ENCODE results near the gene FAM13B. TPM values are rescaled to one million over a fixed set of nuclear protein-coding genes. Genes with fewer than 3 reads are reported as not detected.
"Not testable (repeated sequence)": the region's sequence is repeated elsewhere in the genome, so short reads cannot be mapped to it uniquely, and the experiment has no call there.

The FAM13B gene
- polyA plus RNA-seq (2012; ENCODE audit: missing spikeins) = 20.9 TPM

DNA sequence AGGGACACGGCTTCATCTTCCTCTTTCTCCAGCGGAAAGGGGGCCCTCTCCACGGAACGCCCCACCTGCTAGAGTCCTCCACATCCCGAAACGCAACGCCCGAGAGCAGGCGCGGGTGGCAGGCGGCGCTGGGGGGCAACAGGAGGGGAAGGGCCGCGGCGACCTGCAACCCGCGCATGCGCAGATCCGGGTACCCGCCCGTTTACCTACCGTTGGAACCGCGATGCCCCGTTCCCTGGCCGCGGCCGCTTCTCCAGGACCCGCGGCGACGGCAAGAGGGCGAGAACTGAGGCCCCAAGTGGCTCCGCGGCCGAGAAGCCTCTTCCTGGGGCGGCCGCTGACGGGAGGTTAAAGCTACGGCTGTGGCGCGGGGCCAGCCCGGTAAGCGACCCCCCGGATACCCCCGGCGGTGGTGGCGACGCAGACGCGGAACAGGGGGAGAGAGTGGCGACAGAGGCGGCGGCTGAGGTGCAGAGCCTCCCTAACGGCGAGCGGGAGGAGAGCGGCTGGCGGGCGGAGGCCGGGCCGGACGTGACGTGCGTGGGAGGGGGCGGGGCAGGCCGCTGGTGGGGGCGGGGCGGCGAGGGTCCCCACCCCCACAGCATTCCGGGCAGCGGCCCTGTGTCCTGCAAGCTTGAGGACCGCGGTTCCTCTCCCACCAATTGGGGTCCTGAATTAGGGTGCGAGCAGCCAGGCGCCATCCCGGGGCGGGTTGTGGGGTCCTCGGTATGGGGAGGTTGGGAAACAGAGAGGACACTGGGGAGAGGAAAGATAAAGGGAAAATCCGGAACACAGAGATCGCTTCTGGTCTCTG is at the start of gene FAM13B:
TSS of gene FAM13B (minus strand) at position 508 of the 814 bp plus-strand sequence. CDS start 13,968 bp downstream, outside the sequence.
- TF ChIP-seq TAF1 (IDR thresholded peaks at IDR 0.05; ENCODE audit: borderline replicate concordance, low read depth, low read length) = no peak; the same call in 1 of the 2 replicates
- peak; percentile 86 for TF ChIP-seq POLR2A (IDR thresholded peaks at IDR 0.05; ENCODE audit: low read depth, low read length)
- TF ChIP-seq POLR2AphosphoS5 (IDR thresholded peaks at IDR 0.05; ENCODE audit: low read depth, low read length) = peak; percentile 60; the same call in 1 of the 2 replicates
- FAIRE-seq = peak; percentile 91
- peak; percentile 70 for DNase-seq (ENCODE audit: insufficient read length)

DNA sequence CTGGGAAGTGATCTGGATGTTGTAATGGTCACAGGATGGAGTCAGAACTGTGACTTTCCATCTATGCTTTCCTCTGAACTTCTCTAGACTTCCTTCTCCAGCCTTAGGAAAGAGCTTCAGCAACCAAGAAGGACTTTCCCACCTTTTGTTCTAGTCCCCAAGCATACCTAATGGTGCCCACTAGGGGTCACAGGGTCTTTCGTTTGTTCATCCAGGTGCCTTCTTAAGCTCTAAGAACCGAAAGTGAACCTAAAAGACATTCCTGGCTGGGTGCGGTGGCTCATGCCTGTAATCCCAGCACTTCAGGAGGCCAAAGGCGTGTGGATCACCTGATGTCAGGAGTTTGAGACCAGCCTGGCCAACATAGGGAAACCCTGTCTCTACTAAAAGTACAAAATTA is 49.2 kb upstream of the FAM13B start:
- FAIRE-seq = no peak

DNA sequence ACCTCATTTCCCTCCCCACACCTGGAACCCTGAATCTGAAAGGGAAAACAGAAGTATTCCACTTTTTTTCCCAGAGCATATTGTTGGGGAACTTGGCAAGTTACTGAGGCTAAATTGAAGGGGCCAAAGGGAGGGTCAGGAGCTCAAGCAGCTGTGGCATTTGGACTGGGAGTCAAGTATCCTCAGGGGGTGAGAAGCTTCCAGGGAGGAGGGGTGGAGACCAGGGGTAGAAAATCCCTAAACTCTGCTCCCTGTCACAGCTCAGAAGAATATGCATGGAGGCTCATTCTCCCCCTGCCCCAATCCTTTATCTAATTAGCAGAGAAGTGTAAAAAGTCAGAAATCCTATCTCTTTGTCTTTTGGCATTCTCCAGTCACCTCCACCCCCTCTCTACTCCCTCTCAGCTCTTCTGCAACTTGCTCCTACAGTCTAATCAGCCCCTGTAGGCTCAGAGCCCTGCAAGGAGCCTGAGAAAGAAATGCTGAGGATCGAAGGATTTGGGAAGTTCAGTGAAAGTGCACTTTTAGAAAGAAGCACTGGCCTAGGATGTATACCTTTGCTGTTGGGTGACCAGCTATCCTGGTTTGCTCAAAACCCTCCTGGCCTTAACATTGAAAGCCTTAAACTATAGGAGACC is 45.2 kb upstream of the FAM13B start:
- no peak for TF ChIP-seq POLR2A (IDR thresholded peaks at IDR 0.05; ENCODE audit: low read depth, low read length)
- TF ChIP-seq TAF1 (IDR thresholded peaks at IDR 0.05; ENCODE audit: borderline replicate concordance, low read depth, low read length) = no peak
- no peak for TF ChIP-seq POLR2AphosphoS5 (IDR thresholded peaks at IDR 0.05; ENCODE audit: low read depth, low read length)
- DNase-seq (ENCODE audit: insufficient read length) (no peak), FAIRE-seq (no peak)

More for the DNA sequence above, 49.2 kb upstream of the FAM13B start:
- TF ChIP-seq POLR2AphosphoS5 (IDR thresholded peaks at IDR 0.05; ENCODE audit: low read depth, low read length) = no peak
- TF ChIP-seq TAF1 (IDR thresholded peaks at IDR 0.05; ENCODE audit: borderline replicate concordance, low read depth, low read length) = no peak
- TF ChIP-seq POLR2A (IDR thresholded peaks at IDR 0.05; ENCODE audit: low read depth, low read length) = no peak
- DNase-seq (ENCODE audit: insufficient read length) = no peak

DNA sequence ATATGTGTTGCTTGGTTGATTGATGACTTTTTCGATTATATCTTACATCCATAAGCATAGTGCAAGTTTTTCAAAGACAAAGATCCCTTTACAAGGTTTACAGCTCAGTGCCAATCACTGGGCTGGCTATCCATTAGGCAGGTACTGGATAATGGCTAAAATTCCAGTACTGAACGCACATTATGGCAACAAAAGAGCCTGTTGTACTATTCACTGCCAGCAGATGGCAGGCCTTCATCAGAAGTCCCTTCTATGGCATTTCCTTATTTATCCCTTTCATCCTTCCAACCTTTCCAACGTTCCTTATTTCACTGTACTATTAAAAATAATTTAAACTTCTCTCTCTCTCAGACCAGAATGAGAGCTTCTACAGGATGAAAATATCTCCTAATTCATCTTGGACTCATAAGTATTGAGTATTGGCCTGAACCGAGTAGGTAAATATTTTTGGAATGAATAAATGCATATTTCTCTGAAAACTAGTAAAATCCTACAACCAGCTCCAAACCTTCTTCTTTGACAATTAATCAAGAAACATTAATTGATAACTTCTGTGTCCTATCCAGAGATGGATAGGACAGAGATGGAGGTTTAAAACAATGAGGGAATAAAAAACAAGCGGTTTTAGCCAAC is 44.3 kb upstream of the FAM13B start:
- FAIRE-seq (peak; percentile 89), DNase-seq (ENCODE audit: insufficient read length) (no peak)
- no peak for TF ChIP-seq POLR2A (IDR thresholded peaks at IDR 0.05; ENCODE audit: low read depth, low read length)

DNA sequence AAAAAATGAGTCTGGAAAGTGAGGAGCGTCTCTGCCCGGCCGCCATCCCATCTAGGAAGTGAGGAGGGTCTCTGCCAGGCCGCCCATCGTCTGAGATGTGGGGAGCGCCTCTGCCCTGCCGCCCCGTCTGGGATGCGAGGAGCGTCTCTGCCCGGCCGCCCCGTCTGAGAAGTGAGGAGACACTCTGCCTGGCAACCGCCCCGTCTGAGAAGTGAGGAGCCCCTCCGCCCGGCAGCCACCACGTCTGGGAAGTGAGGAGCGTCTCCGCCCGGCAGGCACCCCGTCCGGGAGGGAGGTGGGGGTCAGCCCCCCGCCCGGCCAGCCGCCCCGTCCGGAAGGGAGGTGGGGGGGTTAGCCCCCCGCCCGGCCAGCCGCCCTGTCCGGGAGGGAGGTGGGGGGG is 37.1 kb upstream of the FAM13B start:
- FAIRE-seq; DNase-seq (ENCODE audit: insufficient read length): not testable (repeated sequence)

DNA sequence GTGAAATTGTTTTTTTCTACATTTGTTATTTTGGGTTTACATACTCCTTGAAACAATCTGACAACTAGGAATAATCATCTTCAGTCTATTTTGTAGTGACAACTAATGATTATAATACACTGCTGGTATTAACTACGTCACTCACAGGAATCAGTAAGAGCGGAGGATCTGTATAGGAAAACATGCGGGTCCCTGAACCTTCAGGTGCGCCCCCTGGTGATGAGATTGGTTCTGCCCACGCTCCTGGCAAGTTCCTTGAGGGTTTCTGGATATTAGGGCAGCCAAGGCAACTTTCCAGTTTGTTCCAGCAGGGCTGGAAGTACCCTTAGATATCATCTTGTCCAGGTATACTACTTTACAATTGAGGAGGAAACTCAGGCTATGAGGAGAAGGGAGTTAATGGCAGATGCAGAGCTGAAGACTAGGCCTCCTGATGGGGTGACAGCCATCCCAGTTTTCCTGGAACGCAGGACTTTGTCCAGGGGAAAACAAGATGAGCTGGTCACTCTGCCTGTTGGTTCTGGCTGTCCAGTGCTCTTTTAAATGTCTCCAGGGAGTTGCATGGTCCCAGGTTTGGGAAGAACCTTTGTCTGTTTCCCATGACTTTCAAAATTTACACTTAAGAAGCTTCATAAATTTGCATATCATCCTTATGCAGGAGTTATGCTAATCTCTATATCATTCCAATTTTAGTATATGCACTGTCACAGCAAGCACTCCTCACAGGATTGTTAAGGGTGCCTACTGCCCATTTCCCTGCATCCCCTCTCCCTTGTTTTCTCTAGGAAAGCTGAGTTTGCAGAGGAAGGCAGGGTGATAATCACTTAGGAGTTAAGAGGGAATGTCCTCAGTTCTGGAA is 36.1 kb upstream of the FAM13B start:
- FAIRE-seq (peak; percentile 74), DNase-seq (ENCODE audit: insufficient read length) (peak; percentile 40)
- TF ChIP-seq POLR2AphosphoS5 (IDR thresholded peaks at IDR 0.05; ENCODE audit: low read depth, low read length) = no peak
- no peak for TF ChIP-seq TAF1 (IDR thresholded peaks at IDR 0.05; ENCODE audit: borderline replicate concordance, low read depth, low read length)
- no peak for TF ChIP-seq POLR2A (IDR thresholded peaks at IDR 0.05; ENCODE audit: low read depth, low read length)

DNA sequence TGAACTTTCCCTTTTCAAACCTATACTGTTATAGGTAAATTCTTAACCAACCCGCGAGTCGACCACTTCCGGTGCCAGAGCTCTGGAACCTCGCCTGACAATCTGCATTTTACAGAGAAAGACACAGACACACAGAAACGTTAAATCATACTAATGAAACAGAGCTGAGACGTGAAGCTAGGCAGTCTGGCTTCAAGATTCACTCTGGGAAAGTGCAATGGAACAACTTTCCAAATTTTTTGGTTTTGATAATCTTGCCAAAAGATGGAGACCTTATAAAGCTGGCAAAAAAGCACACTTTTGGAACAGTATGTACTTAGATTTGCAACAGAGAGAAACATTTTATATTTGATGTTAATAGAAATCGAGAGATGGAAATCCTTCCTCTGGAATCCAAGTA is 35.1 kb upstream of the FAM13B start:
- FAIRE-seq (no peak), DNase-seq (ENCODE audit: insufficient read length) (no peak)
- TF ChIP-seq POLR2AphosphoS5 (IDR thresholded peaks at IDR 0.05; ENCODE audit: low read depth, low read length) = no peak
- TF ChIP-seq POLR2A (IDR thresholded peaks at IDR 0.05; ENCODE audit: low read depth, low read length) = no peak
- no peak for TF ChIP-seq TAF1 (IDR thresholded peaks at IDR 0.05; ENCODE audit: borderline replicate concordance, low read depth, low read length)

DNA sequence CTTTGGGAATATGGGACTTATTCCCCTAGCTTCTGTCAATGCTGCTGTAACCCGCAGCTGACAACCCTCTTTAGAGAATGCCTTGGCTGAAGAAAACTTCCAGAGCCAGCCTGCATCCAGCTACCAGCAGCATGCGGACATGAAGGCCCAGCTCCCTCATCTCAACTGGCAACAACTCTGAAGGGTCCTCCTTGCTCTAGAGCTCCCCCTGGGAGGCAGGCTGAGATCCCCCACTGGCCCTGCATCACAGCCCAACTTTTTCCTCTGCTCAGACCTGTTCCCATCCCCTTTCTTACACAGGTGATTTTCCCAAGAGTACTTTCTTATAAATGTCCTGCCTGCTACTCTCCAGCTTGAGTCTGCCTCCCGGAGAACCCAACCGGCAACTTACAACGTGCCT is 32.2 kb upstream of the FAM13B start:
- TF ChIP-seq POLR2AphosphoS5 (IDR thresholded peaks at IDR 0.05; ENCODE audit: low read depth, low read length) (no peak), TAF1 (IDR thresholded peaks at IDR 0.05; ENCODE audit: borderline replicate concordance, low read depth, low read length) (no peak)
- no peak for FAIRE-seq
- no peak for DNase-seq (ENCODE audit: insufficient read length)

DNA sequence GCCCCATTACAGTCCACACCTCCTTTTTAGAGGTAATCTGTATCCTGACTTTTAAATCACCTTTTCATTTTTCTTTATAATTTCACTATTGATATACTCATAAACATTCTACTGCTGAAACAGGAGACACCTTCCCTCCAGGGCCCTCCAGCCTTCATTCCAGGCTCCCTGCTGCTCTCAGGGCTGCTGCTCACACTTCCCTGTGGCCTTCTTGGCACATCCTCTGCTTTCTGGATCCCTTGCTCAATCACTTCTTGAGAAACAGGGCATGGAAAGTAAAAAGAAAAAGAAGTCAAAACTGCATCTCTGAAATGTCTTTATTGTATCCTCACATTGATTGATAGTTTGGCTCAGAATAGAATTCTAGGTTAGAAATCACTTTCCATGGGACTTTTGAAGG is 31.6 kb upstream of the FAM13B start:
- TF ChIP-seq POLR2AphosphoS5 (IDR thresholded peaks at IDR 0.05; ENCODE audit: low read depth, low read length) = no peak
- FAIRE-seq = no peak
- no peak for DNase-seq (ENCODE audit: insufficient read length)

DNA sequence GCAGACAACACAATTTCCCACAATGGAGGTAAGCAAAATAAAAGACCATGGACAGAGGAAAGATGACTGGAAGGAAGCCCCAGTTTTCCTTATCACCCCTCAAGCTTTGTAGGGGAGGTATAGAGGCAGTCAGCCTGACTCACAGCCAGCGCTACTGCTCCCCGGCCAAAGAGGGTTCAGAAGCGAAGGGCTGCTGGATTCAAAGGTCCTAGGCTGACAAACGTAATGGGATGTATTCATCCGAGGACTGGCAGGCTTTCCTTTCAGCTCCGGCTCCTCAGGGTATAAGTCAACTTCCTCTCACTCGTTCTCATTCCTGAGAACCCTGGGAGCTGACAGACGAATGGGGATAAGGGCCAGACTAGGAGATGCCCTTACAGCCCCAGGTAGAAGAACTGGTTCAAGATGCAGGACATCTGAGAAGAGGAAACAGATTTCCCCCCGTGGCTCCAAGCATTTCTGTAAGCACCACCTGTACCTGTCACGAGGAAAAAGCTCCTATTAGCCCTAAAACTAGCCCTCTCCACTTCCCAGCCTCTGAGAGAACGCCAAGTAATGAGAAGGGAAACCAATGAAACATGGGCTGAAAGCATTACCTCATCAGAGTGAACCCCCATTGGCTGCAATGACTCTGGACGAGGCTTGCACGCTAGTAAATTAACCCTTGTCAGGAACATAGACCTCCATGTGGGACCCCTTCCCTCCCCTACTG is 22.1 kb upstream of the FAM13B start:
- DNase-seq (ENCODE audit: insufficient read length) (no peak), FAIRE-seq (peak; percentile 33)
- TF ChIP-seq POLR2A (IDR thresholded peaks at IDR 0.05; ENCODE audit: low read depth, low read length) (no peak), TAF1 (IDR thresholded peaks at IDR 0.05; ENCODE audit: borderline replicate concordance, low read depth, low read length) (no peak), POLR2AphosphoS5 (IDR thresholded peaks at IDR 0.05; ENCODE audit: low read depth, low read length) (no peak)

DNA sequence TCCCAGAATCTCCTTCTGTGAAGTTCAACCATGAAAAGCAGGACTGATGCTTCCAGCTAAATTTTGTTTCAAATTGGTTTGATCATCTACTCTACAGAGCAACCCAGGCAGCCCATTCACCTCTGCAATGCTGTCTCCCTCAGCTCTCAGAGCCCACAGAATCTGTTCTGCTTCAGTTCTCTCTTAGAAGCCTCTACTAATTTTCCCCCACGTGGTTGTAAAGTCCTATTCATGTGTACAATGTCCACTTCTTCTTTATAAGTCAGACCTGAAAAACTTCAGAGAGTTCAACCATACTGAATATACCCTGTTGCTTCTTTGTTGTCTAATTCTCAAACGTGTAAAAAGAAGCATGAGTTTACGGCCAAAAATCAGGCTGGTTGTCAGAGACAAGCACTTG is 21.3 kb upstream of the FAM13B start:
- FAIRE-seq = no peak
- no peak for TF ChIP-seq TAF1 (IDR thresholded peaks at IDR 0.05; ENCODE audit: borderline replicate concordance, low read depth, low read length)
- no peak for TF ChIP-seq POLR2A (IDR thresholded peaks at IDR 0.05; ENCODE audit: low read depth, low read length)
- no peak for TF ChIP-seq POLR2AphosphoS5 (IDR thresholded peaks at IDR 0.05; ENCODE audit: low read depth, low read length)
- no peak for DNase-seq (ENCODE audit: insufficient read length)
